ENCODE data around the gene VANGL2.
"Not testable (repeated sequence)": the region's sequence is repeated elsewhere in the genome, so short reads cannot be mapped to it uniquely, and the experiment has no call there.

The VANGL2 gene

GRCh38 chr1:160370561-160371345 is 29.6 kb upstream of the VANGL2 start:
- no peak for DNase-seq (ENCODE audit: low read depth in 2 of 3, low spot score in 1 of 3)

- DNase-seq (ENCODE audit: low read depth in 2 of 3, low spot score in 1 of 3) = no peak
Observed at GRCh38 chr1:160371346-160371631, 29.1 kb upstream of the VANGL2 start.

- DNase-seq (ENCODE audit: low read depth in 2 of 3, low spot score in 1 of 3) = no peak
Observed at GRCh38 chr1:160371756-160372155, 28.6 kb upstream of the VANGL2 start.

- DNase-seq (ENCODE audit: low read depth in 2 of 3, low spot score in 1 of 3) = no peak
Observed at GRCh38 chr1:160373696-160374095, 26.7 kb upstream of the VANGL2 start.

- DNase-seq (ENCODE audit: low read depth in 2 of 3, low spot score in 1 of 3) = no peak
Observed at GRCh38 chr1:160374306-160375110, 25.9 kb upstream of the VANGL2 start.

- DNase-seq (ENCODE audit: low read depth in 2 of 3, low spot score in 1 of 3) = no peak
Observed at GRCh38 chr1:160375788-160376524, 24.4 kb upstream of the VANGL2 start.

- peak in 1 of 3 donors; percentile 24 for DNase-seq (ENCODE audit: low read depth in 2 of 3, low spot score in 1 of 3)
Observed at GRCh38 chr1:160376525-160377131, 23.7 kb upstream of the VANGL2 start.

GRCh38 chr1:160377585-160378206 is 22.7 kb upstream of the VANGL2 start:
- DNase-seq (ENCODE audit: low read depth in 2 of 3, low spot score in 1 of 3) = no peak

GRCh38 chr1:160384812-160385211 is 15.6 kb upstream of the VANGL2 start:
- not testable (repeated sequence) for DNase-seq (ENCODE audit: low read depth in 2 of 3, low spot score in 1 of 3)

- DNase-seq (ENCODE audit: low read depth in 2 of 3, low spot score in 1 of 3) = not testable (repeated sequence)
Observed at GRCh38 chr1:160388406-160388805, 12.0 kb upstream of the VANGL2 start.

GRCh38 chr1:160394673-160395072 is 5.7 kb upstream of the VANGL2 start:
- DNase-seq (ENCODE audit: low read depth in 2 of 3, low spot score in 1 of 3) = no peak

- DNase-seq (ENCODE audit: low read depth in 2 of 3, low spot score in 1 of 3) = no peak
Observed at GRCh38 chr1:160397651-160398050, 2.7 kb upstream of the VANGL2 start.

- no peak for DNase-seq (ENCODE audit: low read depth in 2 of 3, low spot score in 1 of 3)
Observed at GRCh38 chr1:160398823-160399222, 1.5 kb upstream of the VANGL2 start.

- no peak for DNase-seq (ENCODE audit: low read depth in 2 of 3, low spot score in 1 of 3)
Observed at GRCh38 chr1:160399544-160400222, 681 bp upstream of the VANGL2 start.

GRCh38 chr1:160400646-160401486 is 502 bp downstream of the VANGL2 start:
- DNase-seq (ENCODE audit: low read depth in 2 of 3, low spot score in 1 of 3) = no peak

GRCh38 chr1:160401487-160401805 is 1.1 kb downstream of the VANGL2 start:
- DNase-seq (ENCODE audit: low read depth in 2 of 3, low spot score in 1 of 3) = no peak

- DNase-seq (ENCODE audit: low read depth in 2 of 3, low spot score in 1 of 3) = no peak
Observed at GRCh38 chr1:160402001-160402795, 1.8 kb downstream of the VANGL2 start.

GRCh38 chr1:160403244-160403643 is 2.9 kb downstream of the VANGL2 start:
- no peak for DNase-seq (ENCODE audit: low read depth in 2 of 3, low spot score in 1 of 3)

- DNase-seq (ENCODE audit: low read depth in 2 of 3, low spot score in 1 of 3) = no peak
Observed at GRCh38 chr1:160404094-160404493, 3.7 kb downstream of the VANGL2 start.

All from stimulated activated CD4-positive, alpha-beta T cell treated with anti-CD3 and anti-CD28 coated beads, Interleukin-12 subunit alpha, Interleukin-12 subunit beta, amount 100 ng/mL, for 48 hours (primary cell).